Measurements from ENCODE around the gene PKD1L1. TPM values are rescaled to one million over a fixed set of nuclear protein-coding genes. Genes with fewer than 3 reads are reported as not detected.

Gene PKD1L1
- total RNA-seq, 1 donor from 2014 or later = 0.17 TPM

DNA sequence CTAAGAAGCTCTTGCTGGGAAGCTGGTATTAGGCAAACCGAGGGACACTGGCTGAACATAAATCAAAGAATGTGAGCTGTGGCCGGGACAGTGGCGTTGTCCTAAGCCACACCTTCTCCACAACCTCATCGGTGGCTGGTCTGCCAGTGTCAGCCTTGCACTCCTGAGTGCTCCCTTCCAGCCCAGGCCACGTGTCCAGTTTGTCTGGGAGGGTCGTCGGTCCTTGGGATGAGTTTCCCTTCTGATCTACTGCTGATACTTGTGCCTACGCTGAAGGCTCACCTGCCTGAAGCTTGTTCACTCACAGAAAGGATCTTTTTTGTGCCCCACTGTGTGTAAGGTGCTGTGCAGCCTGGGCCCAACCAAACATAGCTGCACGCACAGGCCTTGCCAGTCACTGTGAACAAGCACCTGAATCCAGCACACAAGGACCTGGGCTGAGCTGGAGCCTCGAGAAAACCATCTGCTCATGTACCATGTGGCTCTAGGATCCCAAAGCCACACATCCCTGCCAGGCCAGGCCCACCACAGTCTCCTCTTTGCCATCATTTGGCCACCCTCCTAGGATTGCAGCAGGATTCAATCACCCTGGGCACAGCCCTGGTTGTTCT, 116.1 kb downstream of the PKD1L1 start:
- Mint-ChIP-seq H3K9me3 (no peaks in the 10 kb centered on the region), H3K27ac (no peak overlapping the region), H3K36me3 (no peaks in the 10 kb centered on the region), H3K4me1 (ENCODE audit: unreplicated experiment) (peaks cover 10% of the 10 kb centered on the region), H3K4me3 (no peak overlapping the region), H3K27me3 (peaks cover 8% of the 10 kb centered on the region)
- TF ChIP-seq, protein P1, sequence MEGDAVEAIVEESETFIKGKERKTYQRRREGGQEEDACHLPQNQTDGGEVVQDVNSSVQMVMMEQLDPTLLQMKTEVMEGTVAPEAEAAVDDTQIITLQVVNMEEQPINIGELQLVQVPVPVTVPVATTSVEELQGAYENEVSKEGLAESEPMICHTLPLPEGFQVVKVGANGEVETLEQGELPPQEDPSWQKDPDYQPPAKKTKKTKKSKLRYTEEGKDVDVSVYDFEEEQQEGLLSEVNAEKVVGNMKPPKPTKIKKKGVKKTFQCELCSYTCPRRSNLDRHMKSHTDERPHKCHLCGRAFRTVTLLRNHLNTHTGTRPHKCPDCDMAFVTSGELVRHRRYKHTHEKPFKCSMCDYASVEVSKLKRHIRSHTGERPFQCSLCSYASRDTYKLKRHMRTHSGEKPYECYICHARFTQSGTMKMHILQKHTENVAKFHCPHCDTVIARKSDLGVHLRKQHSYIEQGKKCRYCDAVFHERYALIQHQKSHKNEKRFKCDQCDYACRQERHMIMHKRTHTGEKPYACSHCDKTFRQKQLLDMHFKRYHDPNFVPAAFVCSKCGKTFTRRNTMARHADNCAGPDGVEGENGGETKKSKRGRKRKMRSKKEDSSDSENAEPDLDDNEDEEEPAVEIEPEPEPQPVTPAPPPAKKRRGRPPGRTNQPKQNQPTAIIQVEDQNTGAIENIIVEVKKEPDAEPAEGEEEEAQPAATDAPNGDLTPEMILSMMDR (conservative IDR thresholded peaks at IDR 0.05) = no peak
- DNase-seq (ENCODE audit: extremely low spot score, unreplicated experiment) = no peak

DNA sequence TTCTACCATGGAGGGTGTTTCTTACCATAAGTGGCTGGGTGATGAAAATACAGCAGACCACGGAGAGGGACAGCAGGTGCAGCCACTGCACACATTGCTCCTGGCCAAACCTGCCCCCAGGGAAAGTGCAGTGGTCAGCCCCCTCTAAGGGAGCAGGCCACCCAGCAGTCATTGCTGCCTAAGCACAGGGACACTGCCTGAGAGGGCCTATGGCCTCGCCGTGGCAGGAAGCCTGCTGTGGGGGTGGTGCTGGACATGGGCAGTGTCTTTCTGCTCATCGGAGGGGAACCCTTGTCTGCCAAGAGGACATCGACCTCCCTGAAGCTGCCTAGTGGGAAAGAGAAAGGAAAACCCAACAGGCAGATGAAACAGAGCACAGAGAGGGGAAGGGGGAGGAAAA, 118.3 kb downstream of the PKD1L1 start:
- Mint-ChIP-seq H3K36me3 (no peaks in the 10 kb centered on the region), H3K9me3 (no peaks in the 10 kb centered on the region)

DNA sequence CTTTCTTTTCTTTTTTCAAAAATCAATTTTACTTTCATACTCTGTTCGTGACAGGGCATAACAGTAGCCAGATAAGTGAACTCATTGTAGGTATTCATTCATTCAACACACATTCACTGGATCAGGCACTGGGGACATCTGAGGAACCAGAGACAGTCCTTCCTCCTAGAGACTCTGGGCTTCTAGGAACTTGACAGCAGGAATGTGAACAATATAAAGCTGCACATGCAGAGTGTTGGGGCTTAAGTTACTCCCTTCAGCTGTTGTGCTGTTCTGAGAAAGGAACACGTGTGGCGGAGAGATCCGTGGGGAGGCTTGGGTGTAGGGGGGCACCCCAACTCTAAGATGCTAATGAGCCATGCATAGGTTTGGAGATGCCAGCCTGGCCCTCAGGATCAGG, 120.4 kb downstream of the PKD1L1 start:
- DNase-seq (ENCODE audit: extremely low spot score, unreplicated experiment) = no peak
- Mint-ChIP-seq H3K4me1 (ENCODE audit: unreplicated experiment) (peaks cover 5% of the 10 kb centered on the region), H3K27ac (no peak overlapping the region), H3K27me3 (peaks cover 17% of the 10 kb centered on the region), H3K4me3 (no peak overlapping the region), H3K36me3 (no peaks in the 10 kb centered on the region), H3K9me3 (no peaks in the 10 kb centered on the region)
- TF ChIP-seq, protein P1 (conservative IDR thresholded peaks at IDR 0.05) = no peak

More for the DNA sequence above, 118.3 kb downstream of the PKD1L1 start:
- TF ChIP-seq, protein P1 (conservative IDR thresholded peaks at IDR 0.05) = no peak
- DNase-seq (ENCODE audit: extremely low spot score, unreplicated experiment) = no peak
- no peak overlapping the region for H3K27ac Mint-ChIP-seq
- H3K4me3 Mint-ChIP-seq = no peak overlapping the region
- H3K4me1 Mint-ChIP-seq (ENCODE audit: unreplicated experiment) = peaks cover 10% of the 10 kb centered on the region
- peaks cover 8% of the 10 kb centered on the region for H3K27me3 Mint-ChIP-seq

DNA sequence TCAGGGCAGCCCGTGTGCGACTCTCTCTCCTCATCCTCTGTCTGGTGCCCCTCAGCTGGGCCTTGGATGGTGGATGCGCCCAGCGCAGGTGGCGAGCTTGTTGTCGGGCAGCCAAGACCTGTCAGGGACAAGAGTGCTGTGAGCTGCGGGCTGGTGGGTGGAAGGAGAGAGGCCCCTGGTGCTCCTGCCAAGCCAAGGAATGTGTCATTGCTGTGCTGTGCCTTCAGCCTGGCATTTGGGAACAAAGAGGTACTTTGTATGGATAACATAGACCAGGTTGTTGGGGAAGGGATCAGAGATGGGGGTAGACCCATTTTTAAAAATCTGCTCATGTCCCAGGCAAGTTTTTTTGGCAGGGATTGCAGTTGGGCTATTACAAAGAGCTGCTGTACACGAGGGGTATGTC, 120.9 kb downstream of the PKD1L1 start:
- no peak for DNase-seq (ENCODE audit: extremely low spot score, unreplicated experiment)
- peaks cover 17% of the 10 kb centered on the region for H3K27me3 Mint-ChIP-seq
- no peak overlapping the region for H3K4me3 Mint-ChIP-seq
- H3K36me3 Mint-ChIP-seq = no peaks in the 10 kb centered on the region
- TF ChIP-seq, protein P1 (conservative IDR thresholded peaks at IDR 0.05) = no peak
- no peak overlapping the region for H3K27ac Mint-ChIP-seq
- no peaks in the 10 kb centered on the region for H3K9me3 Mint-ChIP-seq
- H3K4me1 Mint-ChIP-seq (ENCODE audit: unreplicated experiment) = peaks cover 5% of the 10 kb centered on the region

DNA sequence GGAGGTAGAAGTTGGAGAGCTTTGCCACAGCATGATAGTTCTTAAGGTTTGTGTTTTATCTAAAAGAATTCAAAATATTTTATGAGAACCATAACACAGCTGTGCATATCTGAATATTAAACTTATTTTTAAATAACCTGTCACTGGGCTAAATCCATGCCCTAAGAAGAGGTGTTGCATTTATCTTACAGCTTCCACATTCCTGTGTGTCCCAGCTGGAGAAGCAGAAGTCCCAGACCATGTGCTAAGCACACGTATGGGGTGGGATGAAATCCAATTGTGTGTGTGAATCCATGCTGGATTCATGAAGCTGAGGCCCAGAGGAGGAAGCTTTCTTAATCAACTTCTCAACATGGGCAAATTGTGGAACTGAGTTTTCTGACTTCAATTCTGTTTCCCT, 121.5 kb downstream of the PKD1L1 start:
- Mint-ChIP-seq H3K4me1 (ENCODE audit: unreplicated experiment) (peaks cover 5% of the 10 kb centered on the region), H3K9me3 (no peaks in the 10 kb centered on the region), H3K4me3 (no peak overlapping the region), H3K27me3 (peaks cover 17% of the 10 kb centered on the region), H3K36me3 (no peaks in the 10 kb centered on the region), H3K27ac (no peak overlapping the region)
- DNase-seq (ENCODE audit: extremely low spot score, unreplicated experiment) = no peak
- TF ChIP-seq, protein P1 (conservative IDR thresholded peaks at IDR 0.05) = no peak

DNA sequence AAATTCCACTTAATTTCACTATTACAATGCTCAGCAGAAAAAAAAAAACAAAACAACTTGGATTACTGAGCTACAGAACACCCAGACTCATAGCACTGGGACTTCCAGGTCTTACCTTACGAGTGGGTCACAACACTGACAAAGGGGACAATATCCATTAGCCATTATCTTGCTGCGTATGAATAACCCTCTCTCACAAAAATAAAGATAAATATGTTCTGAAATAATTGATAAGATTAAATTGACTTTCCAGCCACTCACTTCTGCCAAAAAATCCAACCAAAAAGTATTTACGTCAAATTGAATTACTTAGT, 128.7 kb downstream of the PKD1L1 start:
- Mint-ChIP-seq H3K36me3 (no peaks in the 10 kb centered on the region), H3K4me1 (ENCODE audit: unreplicated experiment) (peaks cover 24% of the 10 kb centered on the region), H3K27me3 (peaks cover 12% of the 10 kb centered on the region), H3K9me3 (no peaks in the 10 kb centered on the region), H3K27ac (no peak overlapping the region), H3K4me3 (no peak overlapping the region)
- TF ChIP-seq, protein P1 (conservative IDR thresholded peaks at IDR 0.05) = peak; percentile 41
- DNase-seq (ENCODE audit: extremely low spot score, unreplicated experiment) = no peak

All from type B pancreatic cell (in vitro differentiated cells).